Measurements from ENCODE around the gene AMIGO2. TPM values are rescaled to one million over a fixed set of nuclear protein-coding genes. Genes with fewer than 3 reads are reported as not detected.
A peak's percentile ranks its signal among the peaks of the same experiment; 100 is the strongest.

The AMIGO2 gene
- total RNA-seq = 1 to 10 TPM; 4.5 to 6.7 (median 6.6) TPM

DNA sequence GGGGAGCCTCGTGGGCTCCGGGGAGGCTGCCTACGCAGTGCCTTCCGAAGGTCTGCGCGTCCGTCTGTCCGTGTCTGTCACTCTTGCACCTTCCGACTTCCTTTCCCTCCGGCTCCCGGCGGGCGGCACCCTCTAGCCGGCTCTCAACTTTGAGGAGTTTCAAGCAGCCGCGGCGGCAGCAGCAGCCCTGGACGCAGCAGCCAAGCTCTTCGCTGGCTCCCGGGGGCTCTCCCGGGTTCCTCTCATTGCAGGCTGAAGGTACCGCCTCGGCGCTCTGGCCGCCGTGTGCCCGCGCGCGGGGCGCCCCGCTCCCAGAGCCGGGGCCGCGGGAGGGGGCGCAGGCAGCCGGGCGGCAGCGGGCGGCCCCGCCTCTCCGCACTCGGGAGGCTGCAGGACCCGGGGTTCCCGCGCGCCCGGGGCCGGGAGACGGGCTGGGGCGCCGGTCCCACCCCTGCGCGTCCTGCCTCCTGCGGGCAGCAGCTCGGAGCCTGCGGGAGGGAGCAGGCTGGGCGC is at the start of gene AMIGO2, which contains the start of gene PCED1B:
TSS of gene AMIGO2 (minus strand) at position 492 of the 513 bp plus-strand sequence. CDS start 957 bp downstream, outside the sequence.
TSS of gene PCED1B (plus strand) at position 154 of the 513 bp plus-strand sequence. CDS start 155,443 bp downstream, outside the sequence.
- TF ChIP-seq POLR2AphosphoS5 (IDR thresholded peaks at IDR 0.05) (peak in 2 of 3 donors; percentile 7 to 22), EP300 (IDR thresholded peaks at IDR 0.05; ENCODE audit: low read depth) (no peak), CTCF (IDR thresholded peaks at IDR 0.05) (peak in 3 of 5 experiments; percentile 8 to 18 (median 12)), POLR2A (IDR thresholded peaks at IDR 0.05) (no peak)
- H3K4me1 ChIP-seq = peaks cover 0 to 48% (median 5%) of the 10 kb centered on the region in 4 donors
- H3K36me3 ChIP-seq = no peaks in the 10 kb centered on the region
- intact Hi-C loops (cut with DNase I; ENCODE audit: low total_unique reads) = no loop called here
- in situ Hi-C loops (cut with MboI; ENCODE audit: low pct_ligation_motif_present in 1 of 4, low pct_unique_long_range_greater_than_20kb in 1 of 4, low sequenced_read_pairs in 3 of 4) = no loop called here
- H3K27me3 ChIP-seq = peaks cover 12% of the 10 kb centered on the region
- 0% methylated on average over 46 of the region's 58 CpGs; no CpG with 5 or more reads in 1 of the 2 donors for WGBS, 2 donors (ENCODE audit: low coverage in 1 of 2)
- no peaks in the 10 kb centered on the region for H3K9me3 ChIP-seq
- DNase-seq = peak; percentile 77
- peak within 1 kb of the TSS; percentile 88 to 93 (median 88) for H3K27ac ChIP-seq
- H3K4me3 ChIP-seq = peak within 1 kb of the TSS; percentile 62 to 82 (median 74)

- no peak overlapping the region for H3K27ac ChIP-seq
- in situ Hi-C loops (cut with MboI; ENCODE audit: low pct_ligation_motif_present in 1 of 4, low pct_unique_long_range_greater_than_20kb in 1 of 4, low sequenced_read_pairs in 3 of 4) = no loop called here
- H3K9me3 ChIP-seq = no peaks in the 10 kb centered on the region
- DNase-seq = no peak
- no peaks in the 10 kb centered on the region for H3K36me3 ChIP-seq
- 86 to 88% methylated on average over 1 of the region's 1 CpG for WGBS, 2 donors (ENCODE audit: low coverage in 1 of 2)
- H3K27me3 ChIP-seq = no peaks in the 10 kb centered on the region
- peaks cover 0 to 15% (median 0%) of the 10 kb centered on the region in 4 donors for H3K4me1 ChIP-seq
- H3K4me3 ChIP-seq = no peak overlapping the region
- intact Hi-C loops (cut with DNase I; ENCODE audit: low total_unique reads) = no loop called here
- TF ChIP-seq EP300 (IDR thresholded peaks at IDR 0.05; ENCODE audit: low read depth) = no peak
- no peak for TF ChIP-seq POLR2AphosphoS5 (IDR thresholded peaks at IDR 0.05)
- no peak for TF ChIP-seq CTCF (IDR thresholded peaks at IDR 0.05)
- TF ChIP-seq POLR2A (IDR thresholded peaks at IDR 0.05) = no peak
These were observed 46.5 kb upstream of the AMIGO2 start for GRCh38 chr12:47126246-47126645.

- Histone ChIP-seq H3K4me1 (peaks cover 0 to 15% (median 0%) of the 10 kb centered on the region in 4 donors), H3K27me3 (no peaks in the 10 kb centered on the region), H3K4me3 (no peak overlapping the region), H3K27ac (no peak overlapping the region), H3K36me3 (no peaks in the 10 kb centered on the region), H3K9me3 (no peaks in the 10 kb centered on the region)
- DNase-seq = no peak
- intact Hi-C loops (cut with DNase I; ENCODE audit: low total_unique reads) (no loop called here), in situ Hi-C loops (cut with MboI; ENCODE audit: low pct_ligation_motif_present in 1 of 4, low pct_unique_long_range_greater_than_20kb in 1 of 4, low sequenced_read_pairs in 3 of 4) (no loop called here)
- 44% methylated on average over 1 of the region's 1 CpG; no CpG with 5 or more reads in 1 of the 2 donors for WGBS, 2 donors (ENCODE audit: low coverage in 1 of 2)
- TF ChIP-seq POLR2AphosphoS5 (IDR thresholded peaks at IDR 0.05) (no peak), EP300 (IDR thresholded peaks at IDR 0.05; ENCODE audit: low read depth) (no peak), POLR2A (IDR thresholded peaks at IDR 0.05) (no peak), CTCF (IDR thresholded peaks at IDR 0.05) (no peak)
These were observed 44.7 kb upstream of the AMIGO2 start for GRCh38 chr12:47124451-47124850.

- in situ Hi-C loops (cut with MboI; ENCODE audit: low pct_ligation_motif_present in 1 of 4, low pct_unique_long_range_greater_than_20kb in 1 of 4, low sequenced_read_pairs in 3 of 4) (no loop called here), intact Hi-C loops (cut with DNase I; ENCODE audit: low total_unique reads) (no loop called here)
- TF ChIP-seq CTCF (IDR thresholded peaks at IDR 0.05) (no peak), EP300 (IDR thresholded peaks at IDR 0.05; ENCODE audit: low read depth) (no peak), POLR2A (IDR thresholded peaks at IDR 0.05) (no peak), POLR2AphosphoS5 (IDR thresholded peaks at IDR 0.05) (no peak)
- H3K36me3 ChIP-seq = no peaks in the 10 kb centered on the region
- H3K27me3 ChIP-seq = no peaks in the 10 kb centered on the region
- no peak overlapping the region for H3K4me3 ChIP-seq
- peaks cover 0 to 15% (median 0%) of the 10 kb centered on the region in 4 donors for H3K4me1 ChIP-seq
- H3K27ac ChIP-seq = no peak overlapping the region
- no peaks in the 10 kb centered on the region for H3K9me3 ChIP-seq
- WGBS, 2 donors (ENCODE audit: low coverage in 1 of 2) = 38 to 60% methylated on average over 1 of the region's 1 CpG
- no peak for DNase-seq
These were observed 44.0 kb upstream of the AMIGO2 start for GRCh38 chr12:47123730-47124129.
